K562 (cell line): ENCODE measurements around the gene NCOA4. TPM values are rescaled to one million over a fixed set of nuclear protein-coding genes. Genes with fewer than 3 reads are reported as not detected.
A peak's percentile ranks its signal among the peaks of the same experiment; 100 is the strongest.

Experiments used
- ARID3A ChIP-seq: IDR thresholded peaks from 2 replicates; pipeline ENCODE4 v1.6.1; 2012; ENCODE audit warnings: low read depth, low read length, improper control_type of control experiment, borderline replicate concordance
- ATF6 ChIP-seq: sonication (generic); formaldehyde crosslinking; IDR thresholded peaks from 2 replicates; pipeline ENCODE4 v1.4.0; 2020; ENCODE audit warnings: mild to moderate bottlenecking, missing genetic modification reagents
- DPF2 ChIP-seq: fragments of 450-650 bp; IDR thresholded peaks from 2 replicates; pipeline ENCODE4 v1.6.1; 2016
- GABPB1 ChIP-seq: sonication (generic); formaldehyde crosslinking; IDR thresholded peaks from 2 replicates; pipeline ENCODE4 v1.8.0; 2022; ENCODE audit warnings: mild to moderate bottlenecking, missing genetic modification reagents
- GATAD2A ChIP-seq: fragments of 450-650 bp; IDR thresholded peaks from 2 replicates; pipeline ENCODE4 v1.6.1; 2017
- HDGF ChIP-seq: fragments of 450-650 bp; IDR thresholded peaks from 2 replicates; pipeline ENCODE4 v1.6.1; 2016
- HNRNPL ChIP-seq: fragments of 200-400 bp; formaldehyde crosslinking; IDR thresholded peaks from 2 replicates; pipeline ENCODE4 v1.6.1; 2017; ENCODE audit warnings: low read depth, mild to moderate bottlenecking, low read length
- KHSRP ChIP-seq: fragments of 450-650 bp; IDR thresholded peaks from 2 replicates; pipeline ENCODE4 v1.6.1; 2017
- NR2F6 ChIP-seq: fragments of 450-650 bp; formaldehyde crosslinking; IDR thresholded peaks from 2 replicates; pipeline ENCODE4 v1.4.0; 2020; ENCODE audit warnings: mild to moderate bottlenecking
- NRF1 ChIP-seq, 2 experiments: fragments of 450-650 bp; IDR thresholded peaks in 1 of 2; conservative IDR thresholded peaks in 1 of 2; 2 replicates each; pipeline ENCODE4 v1.6.1; 2014; ENCODE audit warnings: mild to moderate bottlenecking in 2 of 2
- POLR2AphosphoS2 ChIP-seq: IDR thresholded peaks from 2 replicates; pipeline ENCODE4 v1.6.1; 2012; ENCODE audit warnings: low read length, improper control_type of control experiment
- RB1 ChIP-seq: fragments of 450-650 bp; IDR thresholded peaks from 2 replicates; pipeline ENCODE4 v1.6.1; 2017; ENCODE audit warnings: low read depth, mild to moderate bottlenecking
- RBM15 ChIP-seq: fragments of 200-400 bp; formaldehyde crosslinking; IDR thresholded peaks from 2 replicates; pipeline ENCODE4 v1.6.1; 2018; ENCODE audit warnings: mild to moderate bottlenecking, low read length, moderate library complexity; ENCODE audit not compliant: insufficient read depth
- SRF ChIP-seq, 2 experiments: fragments of 250-450, 450-650 bp in 1 of 2; sonication (Bioruptor Pico) in 1 of 2; sonication (generic) in 1 of 2; formaldehyde crosslinking; IDR thresholded peaks; 2 replicates each; pipeline versions ENCODE4 v1.5.0 to v1.5.1; 2020 to 2022; ENCODE audit warnings: mild to moderate bottlenecking in 1 of 2, missing genetic modification reagents in 1 of 2
- TAF7 ChIP-seq: fragments of 450-650 bp; IDR thresholded peaks from 2 replicates; pipeline ENCODE4 v1.6.1; 2016; ENCODE audit warnings: missing genetic modification characterization, missing compliant biosample characterization
- TFAM ChIP-seq: fragments of 250-450 bp; sonication (Bioruptor Pico); conservative IDR thresholded peaks from 2 replicates; pipeline ENCODE4 v1.5.0; 2021; ENCODE audit warnings: mild to moderate bottlenecking, moderate library complexity
- TFAP4 ChIP-seq: sonication (generic); formaldehyde crosslinking; IDR thresholded peaks from 2 replicates; pipeline ENCODE4 v1.8.0; 2022; ENCODE audit warnings: missing genetic modification reagents, mild to moderate bottlenecking, moderate library complexity, borderline replicate concordance
- TOE1 ChIP-seq, 2 experiments: fragments of 450-650 bp in 1 of 2; sonication (generic) in 1 of 2; formaldehyde crosslinking in 1 of 2; IDR thresholded peaks; 2 replicates each; pipeline versions ENCODE4 v1.7.1 to v1.8.0; 2016 to 2022; ENCODE audit warnings: borderline replicate concordance in 2 of 2, mild to moderate bottlenecking in 2 of 2, antibody characterized with exemption in 1 of 2, inconsistent platforms in 1 of 2, low read depth in 1 of 2, missing genetic modification reagents in 1 of 2, moderate library complexity in 1 of 2
- ZNF511 ChIP-seq: sonication (generic); formaldehyde crosslinking; IDR thresholded peaks from 2 replicates; pipeline ENCODE4 v1.8.0; 2022; ENCODE audit warnings: mild to moderate bottlenecking, missing genetic modification reagents
- ZNF583 ChIP-seq: fragments of 250-450 bp; sonication (Bioruptor Pico); IDR thresholded peaks from 2 replicates; pipeline ENCODE4 v1.4.0; 2020
- ZNF76 ChIP-seq: fragments of 250-450 bp; sonication (Bioruptor Pico); IDR thresholded peaks from 2 replicates; pipeline ENCODE4 v1.4.0; 2020; ENCODE audit warnings: mild to moderate bottlenecking, moderate library complexity, borderline replicate concordance
- polyA plus RNA-seq, 8 experiments: library from polyadenylated mRNA; depleted of rRNA in 4 of 8; stranded (reverse) in 5 of 8; unstranded in 3 of 8; fragments of >200 nt; fragmentation: Nextera tagmentation in 2 of 8; fragmentation: Illumina TruSeq in 1 of 8; extraction: Ambion mirVana in 2 of 8; extraction: Trizol in 1 of 8; gene quantifications; 2 replicates each; pipeline versions ENCODE4 v1.2.1 to v1.2.3, GENCODE V29; 2011 to 2014; ENCODE audit warnings: inconsistent platforms in 1 of 8, missing spikeins in 1 of 8
- total RNA-seq, 7 experiments: library from RNA; depleted of rRNA in 6 of 7; stranded (reverse); fragments of >200 nt in 6 of 7; fragmentation: Illumina TruSeq in 2 of 7; extraction: Trizol in 2 of 7; gene quantifications; 2 replicates each; pipeline versions ENCODE4 v1.2.1 to v1.2.3, GENCODE V29; 2011 to 2021; ENCODE audit warnings: low replicate concordance in 1 of 7

NCOA4 gene
- total and polyA plus RNA-seq, 9 of the 15 experiments (the other 6 are each of a cell fraction or from before 2014, with no cell fraction given) = 89.8 to 283 (median 181) TPM

GRCh38 chr10:46030091-46030937 lies at the start of gene NCOA4 (continued):
- TF ChIP-seq TFAM (CRISPR knock-in tag) = no peak
- peak; percentile 78; the same call in 1 of the 2 replicates for TF ChIP-seq HDGF
- TF ChIP-seq RBM15 = no peak
- peak; percentile 96 for TF ChIP-seq ATF6 (CRISPR knock-in tag)
- no peak for TF ChIP-seq ARID3A
- TF ChIP-seq GABPB1 (CRISPR knock-in tag) = peak; percentile 70
- no peak for TF ChIP-seq SRF (CRISPR knock-in tag; IDR thresholded peaks at IDR 0.05)
- TF ChIP-seq NRF1 (conservative IDR thresholded peaks at IDR 0.05 in 1 of 2, IDR thresholded peaks at IDR 0.05 in 1 of 2) = peak; percentile 93 to 95
- 0 out of 2 replicates have a peak, but pooled peaks have one; percentile 28 for TF ChIP-seq TOE1 (IDR thresholded peaks at IDR 0.05; ENCODE audit: borderline replicate concordance)
- TF ChIP-seq TOE1 (CRISPR knock-in tag; IDR thresholded peaks at IDR 0.05; ENCODE audit: borderline replicate concordance, low read depth) = no peak
- peak; percentile 53; the same call in 1 of the 2 replicates for TF ChIP-seq TAF7 (tag)
- TF ChIP-seq RB1 = 0 out of 2 replicates have a peak, but pooled peaks have one; percentile 50
- TF ChIP-seq ZNF76 = no peak
- peak; percentile 53; the same call in 1 of the 2 replicates for TF ChIP-seq TFAP4
- peak; percentile 58; the same call in 1 of the 2 replicates for TF ChIP-seq POLR2AphosphoS2
- TF ChIP-seq ZNF583 = peak; percentile 16; the same call in 1 of the 2 replicates
- peak; percentile 0; the same call in 1 of the 2 replicates for TF ChIP-seq DPF2
- no peak for TF ChIP-seq HNRNPL
- TF ChIP-seq GATAD2A = 0 out of 2 replicates have a peak, but pooled peaks have one; percentile 53
- TF ChIP-seq ZNF511 (CRISPR knock-in tag) = peak; percentile 77; the same call in 1 of the 2 replicates
- TF ChIP-seq KHSRP = no peak
- no peak for TF ChIP-seq NR2F6
